ENCODE measurements around the gene TMEM255B. TPM values are rescaled to one million over a fixed set of nuclear protein-coding genes. Genes with fewer than 3 reads are reported as not detected.

The TMEM255B gene
- total RNA-seq, 1 experiment from 2014 or later, result 2.8 TPM

GRCh38 chr13:113852536-113853517 lies 93.8 kb downstream of the TMEM255B start:
- Histone ChIP-seq H3K4me2 (ENCODE audit: insufficient read depth, insufficient read length, low read length) (no peak overlapping the region), H3K79me1 (ENCODE audit: insufficient read depth, low read depth, low read length, poor library complexity, severe bottlenecking) (no peaks in the 10 kb centered on the region), H3K27me3 (ENCODE audit: insufficient read depth, low read length) (no peaks in the 10 kb centered on the region), H2BK15ac (ENCODE audit: low read depth, low read length) (no peak overlapping the region), H2AFZ (ENCODE audit: low read length) (no peak overlapping the region), H3K9me3 (ENCODE audit: control insufficient read depth, low read depth, low read length) (no peaks in the 10 kb centered on the region), H3K79me2 (ENCODE audit: insufficient read depth, low read length) (no peaks in the 10 kb centered on the region; the same call in 1 of the 2 replicates), H3K56ac (ENCODE audit: insufficient read length, low read depth, low read length) (no peak overlapping the region), H2BK12ac (ENCODE audit: insufficient read length, low read depth, low read length) (no peak overlapping the region), H3T11ph (ENCODE audit: low read length) (no peak overlapping the region), H3K23ac (ENCODE audit: insufficient read length, low read depth, low read length) (no peak overlapping the region), H3K4ac (ENCODE audit: low read depth, low read length) (no peak overlapping the region), H4K5ac (ENCODE audit: insufficient read length, low read depth, low read length) (no peak overlapping the region), H2AK5ac (ENCODE audit: insufficient read length, low read length) (no peak overlapping the region), H2BK120ac (ENCODE audit: low read depth, low read length, poor library complexity, severe bottlenecking) (no peak overlapping the region), H3K18ac (ENCODE audit: insufficient read length, low read depth, low read length) (no peak overlapping the region), H4K8ac (replicated peaks; ENCODE audit: insufficient read length, low read depth, low read length) (no peak overlapping the region), H3K9ac (ENCODE audit: extremely low read depth, insufficient read length, low read length) (no peak overlapping the region), H3K23me2 (ENCODE audit: insufficient read length, low read depth, low read length, poor library complexity, severe bottlenecking) (no peaks in the 10 kb centered on the region), H2BK20ac (ENCODE audit: low read depth, low read length, poor library complexity, severe bottlenecking) (no peak overlapping the region), H2BK5ac (ENCODE audit: insufficient read length, low read length) (no peak overlapping the region), H3K14ac (ENCODE audit: insufficient read depth, low read length) (no peak overlapping the region), H3K4me1 (ENCODE audit: insufficient read depth, low read length) (no peaks in the 10 kb centered on the region; the same call in 1 of the 2 replicates), H3K27ac (ENCODE audit: insufficient read length, low read depth, low read length) (no peak overlapping the region), H4K20me1 (ENCODE audit: control insufficient read depth, insufficient read depth, insufficient read length) (no peaks in the 10 kb centered on the region), H4K91ac (ENCODE audit: insufficient read length, low read depth, low read length) (no peak overlapping the region)
- H3K36me3 Mint-ChIP-seq (ENCODE audit: insufficient read depth in 1 of 3, low read depth in 3 of 3), result peaks cover 0 to 1% (median 0%) of the 10 kb centered on the region in 3 experiments; a peak in 2 of 7 replicates
- no peak overlapping the region; a peak in 1 of 5 replicates for H3K4me3 Mint-ChIP-seq
- H3K27ac Mint-ChIP-seq, result no peak overlapping the region; a peak in 1 of 7 replicates
- no peaks in the 10 kb centered on the region for H3K27me3 Mint-ChIP-seq (ENCODE audit: low read depth)
- H3K4me1 Mint-ChIP-seq, result peaks cover 23 to 28% of the 10 kb centered on the region in 2 experiments
- DNase-seq, result peak; percentile 19
- no CpG with 5 or more reads among the region's 22 CpGs for WGBS (ENCODE audit: extremely low coverage, insufficient read length, low lambda C conversion rate)
- TF ChIP-seq, protein P1, sequence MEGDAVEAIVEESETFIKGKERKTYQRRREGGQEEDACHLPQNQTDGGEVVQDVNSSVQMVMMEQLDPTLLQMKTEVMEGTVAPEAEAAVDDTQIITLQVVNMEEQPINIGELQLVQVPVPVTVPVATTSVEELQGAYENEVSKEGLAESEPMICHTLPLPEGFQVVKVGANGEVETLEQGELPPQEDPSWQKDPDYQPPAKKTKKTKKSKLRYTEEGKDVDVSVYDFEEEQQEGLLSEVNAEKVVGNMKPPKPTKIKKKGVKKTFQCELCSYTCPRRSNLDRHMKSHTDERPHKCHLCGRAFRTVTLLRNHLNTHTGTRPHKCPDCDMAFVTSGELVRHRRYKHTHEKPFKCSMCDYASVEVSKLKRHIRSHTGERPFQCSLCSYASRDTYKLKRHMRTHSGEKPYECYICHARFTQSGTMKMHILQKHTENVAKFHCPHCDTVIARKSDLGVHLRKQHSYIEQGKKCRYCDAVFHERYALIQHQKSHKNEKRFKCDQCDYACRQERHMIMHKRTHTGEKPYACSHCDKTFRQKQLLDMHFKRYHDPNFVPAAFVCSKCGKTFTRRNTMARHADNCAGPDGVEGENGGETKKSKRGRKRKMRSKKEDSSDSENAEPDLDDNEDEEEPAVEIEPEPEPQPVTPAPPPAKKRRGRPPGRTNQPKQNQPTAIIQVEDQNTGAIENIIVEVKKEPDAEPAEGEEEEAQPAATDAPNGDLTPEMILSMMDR (conservative IDR thresholded peaks at IDR 0.05), result no peak
- H3K9me3 Mint-ChIP-seq, result no peaks in the 10 kb centered on the region

Data from H9 (cell line).